ENCODE measurements around the gene ZNF500.

The ZNF500 gene

DNA sequence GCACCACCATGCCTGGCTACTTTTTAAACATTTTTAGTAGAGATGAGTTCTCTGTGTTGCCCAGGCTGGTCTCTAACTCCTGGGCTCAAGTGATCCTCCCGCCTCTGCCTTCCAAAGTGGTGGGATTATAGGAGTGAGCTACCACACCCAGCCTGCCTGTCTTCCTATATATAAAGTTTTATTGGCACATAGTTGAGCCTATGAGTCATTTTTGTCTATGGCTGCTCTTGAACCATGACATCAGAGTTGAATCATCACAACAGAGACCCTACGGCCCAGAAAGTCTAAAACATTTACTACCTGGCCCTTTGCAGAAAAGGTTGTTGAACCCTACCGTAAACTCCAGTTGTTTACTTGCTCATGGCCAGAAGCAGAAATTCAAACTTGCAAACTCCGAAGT lies 13.3 kb upstream of the ZNF500 start:
- POLR2A ChIA-PET = no interaction called here
- Histone ChIP-seq H3K27ac (ENCODE audit: insufficient read depth in 1 of 2, low read depth in 1 of 2, low read length in 2 of 2, poor library complexity in 1 of 2, severe bottlenecking in 2 of 2) (no peak overlapping the region), H3K36me3 (ENCODE audit: control insufficient read depth in 4 of 4, insufficient read depth in 4 of 4, low read length in 3 of 4) (no peaks in the 10 kb centered on the region), H3K4me1 (ENCODE audit: control extremely low read depth in 1 of 4, control insufficient read depth in 4 of 4, insufficient read depth in 4 of 4, low read length in 3 of 4) (no peaks in the 10 kb centered on the region), H3K4me3 (ENCODE audit: control insufficient read depth in 1 of 7, extremely low read depth in 1 of 7, insufficient read depth in 4 of 7, low read depth in 2 of 7, low read length in 6 of 7) (no peak overlapping the region), H3K27me3 (replicated peaks in 2 of 5; ENCODE audit: control insufficient read depth in 4 of 5, insufficient read depth in 5 of 5, low read length in 4 of 5) (no peaks in the 10 kb centered on the region), H3K9me3 (ENCODE audit: control extremely low read depth in 1 of 5, control insufficient read depth in 4 of 5, insufficient read depth in 2 of 5, low read depth in 1 of 5, low read length in 4 of 5) (no peaks in the 10 kb centered on the region)
- 97% methylated on average over 3 of the region's 4 CpGs for WGBS (ENCODE audit: insufficient coverage)
- CTCF ChIA-PET = no interaction called here
- no peak for DNase-seq

DNA sequence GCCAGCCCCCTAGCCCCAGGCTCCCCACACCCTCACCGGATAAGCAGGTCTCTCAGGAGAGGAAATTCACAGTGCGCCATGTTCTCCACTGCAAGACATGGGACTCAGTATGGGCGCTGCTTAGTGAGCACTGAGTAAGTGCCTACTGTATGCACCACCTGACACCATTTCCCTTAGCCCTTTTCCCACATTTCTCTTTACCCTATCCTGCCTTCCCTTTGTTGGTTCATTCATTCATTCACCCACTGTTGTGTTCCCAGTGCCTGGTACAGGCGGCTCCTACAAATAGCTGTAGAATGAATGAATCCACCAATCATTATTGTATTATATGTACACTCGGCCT lies 11.1 kb upstream of the ZNF500 start:
- POLR2A ChIA-PET = no interaction called here
- Histone ChIP-seq H3K4me1 (ENCODE audit: control extremely low read depth in 1 of 4, control insufficient read depth in 4 of 4, insufficient read depth in 4 of 4, low read length in 3 of 4) (no peaks in the 10 kb centered on the region), H3K36me3 (ENCODE audit: control insufficient read depth in 4 of 4, insufficient read depth in 4 of 4, low read length in 3 of 4) (no peaks in the 10 kb centered on the region), H3K4me3 (ENCODE audit: control insufficient read depth in 1 of 7, extremely low read depth in 1 of 7, insufficient read depth in 4 of 7, low read depth in 2 of 7, low read length in 6 of 7) (no peak overlapping the region), H3K27me3 (replicated peaks in 2 of 5; ENCODE audit: control insufficient read depth in 4 of 5, insufficient read depth in 5 of 5, low read length in 4 of 5) (no peaks in the 10 kb centered on the region), H3K9me3 (ENCODE audit: control extremely low read depth in 1 of 5, control insufficient read depth in 4 of 5, insufficient read depth in 2 of 5, low read depth in 1 of 5, low read length in 4 of 5) (no peaks in the 10 kb centered on the region), H3K27ac (ENCODE audit: insufficient read depth in 1 of 2, low read depth in 1 of 2, low read length in 2 of 2, poor library complexity in 1 of 2, severe bottlenecking in 2 of 2) (no peak overlapping the region)
- 100% methylated on average over 3 of the region's 5 CpGs for WGBS (ENCODE audit: insufficient coverage)
- CTCF ChIA-PET = no interaction called here
- no peak for DNase-seq

DNA sequence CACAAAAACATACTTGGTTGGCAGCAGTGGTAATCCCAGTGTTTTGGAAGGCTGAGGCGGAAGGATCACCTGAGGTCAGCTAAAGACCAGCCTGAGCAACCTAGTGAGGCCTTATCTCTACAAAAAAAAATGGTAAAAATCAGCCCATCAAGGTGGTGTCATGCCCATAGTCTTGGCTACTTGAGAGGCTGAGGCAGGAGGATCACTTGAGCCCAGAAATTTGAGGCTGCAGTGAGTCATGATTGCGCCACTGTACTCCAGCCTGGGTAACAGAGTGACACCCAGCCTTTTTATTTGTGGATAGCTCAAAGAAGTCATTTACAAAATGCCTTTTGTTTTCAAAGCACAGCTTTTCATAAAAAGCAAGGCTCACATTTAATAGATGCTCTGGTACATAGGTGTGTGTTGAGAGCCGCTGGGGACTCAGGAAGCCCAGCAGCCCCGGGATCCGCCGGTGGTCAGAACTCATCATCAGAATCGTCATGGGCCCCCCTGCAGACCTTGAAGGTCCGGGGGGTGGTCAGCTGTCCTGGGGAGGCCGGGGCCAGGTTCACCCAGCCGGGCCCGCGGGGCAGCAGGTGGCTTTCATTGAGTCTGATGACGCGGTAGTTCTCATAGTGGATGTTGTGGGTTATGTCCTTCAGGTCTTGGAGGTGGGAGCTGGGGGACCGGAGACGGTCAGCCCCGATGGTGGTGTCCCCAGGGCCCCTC lies 10.5 kb upstream of the ZNF500 start:
- no peaks in the 10 kb centered on the region for H3K36me3 ChIP-seq (ENCODE audit: control insufficient read depth in 4 of 4, insufficient read depth in 4 of 4, low read length in 3 of 4)
- 95% methylated on average over 14 of the region's 17 CpGs for WGBS (ENCODE audit: insufficient coverage)
- H3K4me1 ChIP-seq (ENCODE audit: control extremely low read depth in 1 of 4, control insufficient read depth in 4 of 4, insufficient read depth in 4 of 4, low read length in 3 of 4) = no peaks in the 10 kb centered on the region
- no peak overlapping the region for H3K27ac ChIP-seq (ENCODE audit: insufficient read depth in 1 of 2, low read depth in 1 of 2, low read length in 2 of 2, poor library complexity in 1 of 2, severe bottlenecking in 2 of 2)
- no peaks in the 10 kb centered on the region for H3K27me3 ChIP-seq (replicated peaks in 2 of 5; ENCODE audit: control insufficient read depth in 4 of 5, insufficient read depth in 5 of 5, low read length in 4 of 5)
- DNase-seq = no peak
- H3K4me3 ChIP-seq (ENCODE audit: control insufficient read depth in 1 of 7, extremely low read depth in 1 of 7, insufficient read depth in 4 of 7, low read depth in 2 of 7, low read length in 6 of 7) = no peak overlapping the region
- CTCF ChIA-PET = no interaction called here
- H3K9me3 ChIP-seq (ENCODE audit: control extremely low read depth in 1 of 5, control insufficient read depth in 4 of 5, insufficient read depth in 2 of 5, low read depth in 1 of 5, low read length in 4 of 5) = no peaks in the 10 kb centered on the region
- POLR2A ChIA-PET = no interaction called here

GRCh38 chr16:4776141-4776705 lies 9.3 kb upstream of the ZNF500 start:
- CTCF ChIA-PET = no interaction called here
- WGBS (ENCODE audit: insufficient coverage) = 94% methylated on average over 2 of the region's 2 CpGs
- DNase-seq = no peak
- no peaks in the 10 kb centered on the region for H3K36me3 ChIP-seq (ENCODE audit: control insufficient read depth in 4 of 4, insufficient read depth in 4 of 4, low read length in 3 of 4)
- no peak overlapping the region for H3K27ac ChIP-seq (ENCODE audit: insufficient read depth in 1 of 2, low read depth in 1 of 2, low read length in 2 of 2, poor library complexity in 1 of 2, severe bottlenecking in 2 of 2)
- H3K4me1 ChIP-seq (ENCODE audit: control extremely low read depth in 1 of 4, control insufficient read depth in 4 of 4, insufficient read depth in 4 of 4, low read length in 3 of 4) = no peaks in the 10 kb centered on the region
- POLR2A ChIA-PET = no interaction called here
- no peak overlapping the region for H3K4me3 ChIP-seq (ENCODE audit: control insufficient read depth in 1 of 7, extremely low read depth in 1 of 7, insufficient read depth in 4 of 7, low read depth in 2 of 7, low read length in 6 of 7)
- H3K27me3 ChIP-seq (replicated peaks in 2 of 5; ENCODE audit: control insufficient read depth in 4 of 5, insufficient read depth in 5 of 5, low read length in 4 of 5) = no peaks in the 10 kb centered on the region
- H3K9me3 ChIP-seq (ENCODE audit: control extremely low read depth in 1 of 5, control insufficient read depth in 4 of 5, insufficient read depth in 2 of 5, low read depth in 1 of 5, low read length in 4 of 5) = no peaks in the 10 kb centered on the region

DNA sequence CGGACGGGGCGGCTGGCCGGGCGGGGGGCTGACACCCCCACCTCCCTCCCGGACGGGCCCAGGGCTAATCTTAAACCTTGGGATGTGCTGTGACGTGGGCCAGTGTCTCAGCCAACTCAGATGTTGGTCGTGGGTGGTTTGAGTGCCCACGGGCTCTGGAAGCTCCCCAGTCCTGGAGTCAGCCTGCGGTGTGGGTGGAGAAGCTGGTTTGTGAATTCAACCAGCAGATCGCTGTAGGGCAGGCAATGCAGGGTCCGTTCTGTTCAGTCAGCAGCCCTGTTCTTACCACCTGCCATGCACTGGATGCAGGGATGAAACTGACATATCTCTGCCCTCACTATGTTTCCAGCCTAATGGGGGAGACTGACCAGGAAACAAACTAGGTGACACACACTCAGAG lies 8.0 kb upstream of the ZNF500 start:
- WGBS (ENCODE audit: insufficient coverage) = 94% methylated on average over 12 of the region's 13 CpGs
- no peak for DNase-seq
- CTCF ChIA-PET = no interaction called here

GRCh38 chr16:4772351-4772750 lies 5.4 kb upstream of the ZNF500 start:
- CTCF ChIA-PET = no interaction called here
- Histone ChIP-seq H3K4me3 (ENCODE audit: control insufficient read depth in 1 of 7, extremely low read depth in 1 of 7, insufficient read depth in 4 of 7, low read depth in 2 of 7, low read length in 6 of 7) (no peak overlapping the region), H3K4me1 (ENCODE audit: control extremely low read depth in 1 of 4, control insufficient read depth in 4 of 4, insufficient read depth in 4 of 4, low read length in 3 of 4) (peaks cover 2 to 16% (median 11%) of the 10 kb centered on the region in 4 experiments), H3K27me3 (replicated peaks in 2 of 5; ENCODE audit: control insufficient read depth in 4 of 5, insufficient read depth in 5 of 5, low read length in 4 of 5) (no peaks in the 10 kb centered on the region), H3K36me3 (ENCODE audit: control insufficient read depth in 4 of 4, insufficient read depth in 4 of 4, low read length in 3 of 4) (no peaks in the 10 kb centered on the region), H3K9me3 (ENCODE audit: control extremely low read depth in 1 of 5, control insufficient read depth in 4 of 5, insufficient read depth in 2 of 5, low read depth in 1 of 5, low read length in 4 of 5) (no peaks in the 10 kb centered on the region), H3K27ac (ENCODE audit: insufficient read depth in 1 of 2, low read depth in 1 of 2, low read length in 2 of 2, poor library complexity in 1 of 2, severe bottlenecking in 2 of 2) (no peak overlapping the region)
- DNase-seq = no peak
- POLR2A ChIA-PET = no interaction called here
- WGBS (ENCODE audit: insufficient coverage) = 100% methylated on average over 3 of the region's 5 CpGs

More for the DNA sequence above, 8.0 kb upstream of the ZNF500 start:
- no peaks in the 10 kb centered on the region for H3K27me3 ChIP-seq (replicated peaks in 2 of 5; ENCODE audit: control insufficient read depth in 4 of 5, insufficient read depth in 5 of 5, low read length in 4 of 5)
- no peak overlapping the region for H3K4me3 ChIP-seq (ENCODE audit: control insufficient read depth in 1 of 7, extremely low read depth in 1 of 7, insufficient read depth in 4 of 7, low read depth in 2 of 7, low read length in 6 of 7)
- POLR2A ChIA-PET = no interaction called here
- H3K36me3 ChIP-seq (ENCODE audit: control insufficient read depth in 4 of 4, insufficient read depth in 4 of 4, low read length in 3 of 4) = no peaks in the 10 kb centered on the region
- H3K27ac ChIP-seq (ENCODE audit: insufficient read depth in 1 of 2, low read depth in 1 of 2, low read length in 2 of 2, poor library complexity in 1 of 2, severe bottlenecking in 2 of 2) = no peak overlapping the region
- no peaks in the 10 kb centered on the region for H3K4me1 ChIP-seq (ENCODE audit: control extremely low read depth in 1 of 4, control insufficient read depth in 4 of 4, insufficient read depth in 4 of 4, low read length in 3 of 4)
- H3K9me3 ChIP-seq (ENCODE audit: control extremely low read depth in 1 of 5, control insufficient read depth in 4 of 5, insufficient read depth in 2 of 5, low read depth in 1 of 5, low read length in 4 of 5) = no peaks in the 10 kb centered on the region

GRCh38 chr16:4771646-4772045 lies 4.7 kb upstream of the ZNF500 start:
- CTCF ChIA-PET = no interaction called here
- Histone ChIP-seq H3K27me3 (replicated peaks in 2 of 5; ENCODE audit: control insufficient read depth in 4 of 5, insufficient read depth in 5 of 5, low read length in 4 of 5) (no peaks in the 10 kb centered on the region), H3K27ac (ENCODE audit: insufficient read depth in 1 of 2, low read depth in 1 of 2, low read length in 2 of 2, poor library complexity in 1 of 2, severe bottlenecking in 2 of 2) (no peak overlapping the region), H3K4me1 (ENCODE audit: control extremely low read depth in 1 of 4, control insufficient read depth in 4 of 4, insufficient read depth in 4 of 4, low read length in 3 of 4) (peaks cover 2 to 17% (median 11%) of the 10 kb centered on the region in 4 experiments), H3K4me3 (ENCODE audit: control insufficient read depth in 1 of 7, extremely low read depth in 1 of 7, insufficient read depth in 4 of 7, low read depth in 2 of 7, low read length in 6 of 7) (no peak overlapping the region), H3K36me3 (ENCODE audit: control insufficient read depth in 4 of 4, insufficient read depth in 4 of 4, low read length in 3 of 4) (no peaks in the 10 kb centered on the region), H3K9me3 (ENCODE audit: control extremely low read depth in 1 of 5, control insufficient read depth in 4 of 5, insufficient read depth in 2 of 5, low read depth in 1 of 5, low read length in 4 of 5) (no peaks in the 10 kb centered on the region)
- peak in 2 of 3 donors; percentile 18 to 29 for DNase-seq
- WGBS (ENCODE audit: insufficient coverage) = 90% methylated on average over 2 of the region's 3 CpGs
- POLR2A ChIA-PET = no interaction called here

All from common myeloid progenitor, CD34-positive (primary cell).